ENCODE data around the gene GALNT9.

GRCh38 chr12:132158677-132159554 lies 170.5 kb downstream of the GALNT9 start:
- no peak for TF ChIP-seq POLR2A (IDR thresholded peaks at IDR 0.05; ENCODE audit: borderline replicate concordance, extremely low read depth, insufficient read depth, insufficient read length)
- TF ChIP-seq SIN3A (IDR thresholded peaks at IDR 0.05; ENCODE audit: low read depth): no peak
- TF ChIP-seq, protein P1, sequence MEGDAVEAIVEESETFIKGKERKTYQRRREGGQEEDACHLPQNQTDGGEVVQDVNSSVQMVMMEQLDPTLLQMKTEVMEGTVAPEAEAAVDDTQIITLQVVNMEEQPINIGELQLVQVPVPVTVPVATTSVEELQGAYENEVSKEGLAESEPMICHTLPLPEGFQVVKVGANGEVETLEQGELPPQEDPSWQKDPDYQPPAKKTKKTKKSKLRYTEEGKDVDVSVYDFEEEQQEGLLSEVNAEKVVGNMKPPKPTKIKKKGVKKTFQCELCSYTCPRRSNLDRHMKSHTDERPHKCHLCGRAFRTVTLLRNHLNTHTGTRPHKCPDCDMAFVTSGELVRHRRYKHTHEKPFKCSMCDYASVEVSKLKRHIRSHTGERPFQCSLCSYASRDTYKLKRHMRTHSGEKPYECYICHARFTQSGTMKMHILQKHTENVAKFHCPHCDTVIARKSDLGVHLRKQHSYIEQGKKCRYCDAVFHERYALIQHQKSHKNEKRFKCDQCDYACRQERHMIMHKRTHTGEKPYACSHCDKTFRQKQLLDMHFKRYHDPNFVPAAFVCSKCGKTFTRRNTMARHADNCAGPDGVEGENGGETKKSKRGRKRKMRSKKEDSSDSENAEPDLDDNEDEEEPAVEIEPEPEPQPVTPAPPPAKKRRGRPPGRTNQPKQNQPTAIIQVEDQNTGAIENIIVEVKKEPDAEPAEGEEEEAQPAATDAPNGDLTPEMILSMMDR (IDR thresholded peaks at IDR 0.05 in 2 of 3, conservative IDR thresholded peaks at IDR 0.05 in 1 of 3; ENCODE audit: borderline replicate concordance in 1 of 3, insufficient read depth in 1 of 3, low read depth in 2 of 3, low read length in 2 of 3): no peak
- TF ChIP-seq SP1 (IDR thresholded peaks at IDR 0.05; ENCODE audit: low read depth): no peak
- TF ChIP-seq ELF1 (IDR thresholded peaks at IDR 0.05; ENCODE audit: borderline replicate concordance, low read depth): no peak
- no peak for TF ChIP-seq RAD21 (IDR thresholded peaks at IDR 0.05; ENCODE audit: low read depth)

Data from HCT116 (cell line).